Activated CD4-positive, CD25-positive, alpha-beta regulatory T cell (primary cell): ENCODE results near the gene GPC5.
"Not testable (repeated sequence)": the region's sequence is repeated elsewhere in the genome, so short reads cannot be mapped to it uniquely, and the experiment has no call there.

Experiments used
- DNase-seq, 4 experiments: peaks; one replicate each; lab custom pipeline; 2025; lab: John Stamatoyannopoulos, UW

GPC5 gene

GRCh38 chr13:92260363-92260762, 861.9 kb downstream of the GPC5 start:
- DNase-seq: no peak

GRCh38 chr13:92262100-92262788, 863.8 kb downstream of the GPC5 start:
- DNase-seq: no peak

GRCh38 chr13:92265408-92265807, 867.0 kb downstream of the GPC5 start:
- no peak for DNase-seq

GRCh38 chr13:92270990-92271389, 872.6 kb downstream of the GPC5 start:
- DNase-seq: no peak

GRCh38 chr13:92272177-92272576, 873.8 kb downstream of the GPC5 start:
- no peak for DNase-seq

GRCh38 chr13:92280986-92281385, 882.6 kb downstream of the GPC5 start:
- DNase-seq: not testable (repeated sequence)

GRCh38 chr13:92290718-92291307, 892.4 kb downstream of the GPC5 start:
- DNase-seq: not testable (repeated sequence)

- not testable (repeated sequence) for DNase-seq
Observed at GRCh38 chr13:92294533-92294932, 896.1 kb downstream of the GPC5 start.

GRCh38 chr13:92296154-92296671, 897.8 kb downstream of the GPC5 start:
- DNase-seq: not testable (repeated sequence)

- no peak for DNase-seq
Observed at GRCh38 chr13:92297971-92298942, 899.8 kb downstream of the GPC5 start.

- no peak for DNase-seq
Observed at GRCh38 chr13:92300651-92301050, 902.2 kb downstream of the GPC5 start.

- DNase-seq: no peak
Observed at GRCh38 chr13:92303428-92303827, 905.0 kb downstream of the GPC5 start.

- no peak for DNase-seq
Observed at GRCh38 chr13:92307752-92308151, 909.3 kb downstream of the GPC5 start.

GRCh38 chr13:92312823-92313222, 914.4 kb downstream of the GPC5 start:
- no peak for DNase-seq

GRCh38 chr13:92313382-92313781, 915.0 kb downstream of the GPC5 start:
- no peak for DNase-seq

- DNase-seq: no peak
Observed at GRCh38 chr13:92315265-92315664, 916.8 kb downstream of the GPC5 start.

GRCh38 chr13:92316030-92316429, 917.6 kb downstream of the GPC5 start:
- no peak for DNase-seq

GRCh38 chr13:92317066-92317465, 918.6 kb downstream of the GPC5 start:
- DNase-seq: no peak

- DNase-seq: no peak
Observed at GRCh38 chr13:92320323-92320722, 921.9 kb downstream of the GPC5 start.

- no peak for DNase-seq
Observed at GRCh38 chr13:92321174-92321573, 922.8 kb downstream of the GPC5 start.

GRCh38 chr13:92345627-92346026, 947.2 kb downstream of the GPC5 start:
- no peak for DNase-seq

GRCh38 chr13:92346046-92346445, 947.6 kb downstream of the GPC5 start:
- DNase-seq: no peak
